H1 (cell line): Measurements from ENCODE around the gene MED16. TPM values are rescaled to one million over a fixed set of nuclear protein-coding genes. Genes with fewer than 3 reads are reported as not detected.

Experiments used
- CTCF ChIA-PET: fragments of 300-600 bp; sonication (Branson Sonifier 250); formaldehyde crosslinking; loops from one replicate; lab custom pipeline; 2021; ENCODE audit not compliant: partially characterized antibody; lab: Charles Lee
- POLR2A ChIA-PET: fragments of 300-600 bp; sonication (Branson Sonifier 250); formaldehyde crosslinking; loops from one replicate; lab custom pipeline; 2021; ENCODE audit warnings: inconsistent platforms; ENCODE audit not compliant: partially characterized antibody; lab: Charles Lee
- DNase-seq, 2 experiments: peaks; one replicate each; pipeline versions ENCODE4 v3.0.0 to v3.0.0-alpha.2; 2010 to 2022; ENCODE audit warnings: low spot score in 2 of 2, low read depth in 1 of 2, mixed read lengths in 1 of 2
- FAIRE-seq: peaks from 2 replicates; lab custom pipeline; 2011; peaks lifted over from hg19 to GRCh38; lab: Jason Lieb, UNC
- H2AFZ ChIP-seq: 2 replicates; pipeline ENCODE4 v1.8.1; 2012; ENCODE audit warnings: low read length, inconsistent platforms
- H2AK5ac ChIP-seq: 2 replicates; pipeline ENCODE4 v1.6.1; 2013; ENCODE audit warnings: low read depth, low read length
- H2BK120ac ChIP-seq: replicated peaks from 2 replicates; pipeline ENCODE3; 2013; ENCODE audit warnings: low read depth, low read length, inconsistent platforms
- H2BK12ac ChIP-seq: 2 replicates; pipeline ENCODE4 v1.6.1; 2013; ENCODE audit warnings: low read depth, low read length
- H2BK15ac ChIP-seq: 2 replicates; pipeline ENCODE4 v1.6.1; 2013; ENCODE audit warnings: low read length
- H2BK20ac ChIP-seq: 2 replicates; pipeline ENCODE4 v1.6.1; 2013; ENCODE audit warnings: low read length
- H2BK5ac ChIP-seq: 2 replicates; pipeline ENCODE4 v1.6.1; 2013; ENCODE audit warnings: low read depth, low read length
- H3K14ac ChIP-seq: 2 replicates; pipeline ENCODE4 v1.6.1; 2013; ENCODE audit warnings: inconsistent platforms; ENCODE audit not compliant: insufficient read length
- H3K18ac ChIP-seq: 2 replicates; pipeline ENCODE4 v1.6.1; 2013; ENCODE audit warnings: low read length; ENCODE audit errors: extremely low read depth
- H3K23ac ChIP-seq: 2 replicates; pipeline ENCODE4 v1.6.1; 2013; ENCODE audit warnings: inconsistent platforms; ENCODE audit not compliant: insufficient read length
- H3K23me2 ChIP-seq: 2 replicates; pipeline ENCODE4 v1.6.1; 2013; ENCODE audit warnings: low read depth, low read length
- H3K27ac ChIP-seq: 2 replicates; pipeline ENCODE4 v1.6.1; 2011; ENCODE audit warnings: low read depth, low read length, inconsistent platforms
- H3K27me3 ChIP-seq, 4 experiments: replicated peaks in 1 of 4; 1 replicate in 1 of 4; 2 replicates in 3 of 4; pipeline versions ENCODE4 v1.6.1 to v1.8.1; 2011 to 2013; ENCODE audit warnings: low read length in 3 of 4, mild to moderate bottlenecking in 3 of 4, inconsistent platforms in 2 of 4, mixed read lengths in 2 of 4, moderate library complexity in 1 of 4; ENCODE audit not compliant: control insufficient read depth in 3 of 4, insufficient read depth in 3 of 4; ENCODE audit errors: extremely low read depth in 1 of 4
- H3K36me3 ChIP-seq, 4 experiments: 2 replicates each; pipeline versions ENCODE4 v1.6.1 to v1.8.1; 2011 to 2013; ENCODE audit warnings: mild to moderate bottlenecking in 4 of 4, low read length in 3 of 4, moderate library complexity in 2 of 4, control low read depth in 1 of 4, inconsistent platforms in 1 of 4; ENCODE audit not compliant: insufficient read depth in 4 of 4, control insufficient read depth in 2 of 4
- H3K4ac ChIP-seq: replicated peaks from 2 replicates; pipeline ENCODE3; 2013; ENCODE audit warnings: low read length, low read depth, mixed read lengths, inconsistent platforms; ENCODE audit not compliant: insufficient read length
- H3K4me1 ChIP-seq, 4 experiments: replicated peaks in 1 of 4; 1 replicate in 1 of 4; 2 replicates in 3 of 4; pipeline versions ENCODE4 v1.6.1 to v1.8.1; 2011 to 2013; ENCODE audit warnings: low read length in 3 of 4, inconsistent platforms in 2 of 4, mixed read lengths in 1 of 4; ENCODE audit not compliant: insufficient read depth in 4 of 4, control insufficient read depth in 3 of 4
- H3K4me2 ChIP-seq, 2 experiments: 2 replicates each; pipeline versions ENCODE4 v1.6.1 to v1.8.1; 2011 to 2013; ENCODE audit warnings: low read depth in 2 of 2, low read length in 2 of 2, control low read depth in 1 of 2, inconsistent platforms in 1 of 2, mild to moderate bottlenecking in 1 of 2; ENCODE audit not compliant: insufficient read depth in 1 of 2
- H3K4me3 ChIP-seq, 4 experiments: fragments of 200-600, 300-600 bp in 1 of 4; sonication (generic), shearing (Covaris generic), sonication (Bioruptor Twin) in 1 of 4; 2 replicates each; pipeline versions ENCODE4 v1.5.1 to v1.8.1; 2011 to 2016; ENCODE audit warnings: low read length in 4 of 4, low read depth in 3 of 4, control low read depth in 2 of 4, inconsistent platforms in 2 of 4, mild to moderate bottlenecking in 2 of 4, mixed read lengths in 1 of 4, moderate library complexity in 1 of 4; ENCODE audit not compliant: insufficient read depth in 2 of 4; ENCODE audit errors: extremely low read depth in 1 of 4
- H3K56ac ChIP-seq: replicated peaks from 2 replicates; pipeline ENCODE3; 2013; ENCODE audit warnings: low read depth, mild to moderate bottlenecking, mixed read lengths, low read length, inconsistent platforms; ENCODE audit not compliant: insufficient read length
- H3K79me1 ChIP-seq: 2 replicates; pipeline ENCODE4 v1.6.1; 2013; ENCODE audit warnings: low read depth, low read length, control low read depth
- H3K79me2 ChIP-seq, 2 experiments: 2 replicates each; pipeline versions ENCODE4 v1.6.1 to v1.8.1; 2012 to 2013; ENCODE audit warnings: low read length in 2 of 2, mild to moderate bottlenecking in 2 of 2, inconsistent platforms in 1 of 2; ENCODE audit not compliant: insufficient read depth in 2 of 2, control insufficient read depth in 1 of 2
- H3K9ac ChIP-seq, 4 experiments: replicated peaks in 1 of 4; 1 replicate in 1 of 4; 2 replicates in 3 of 4; pipeline versions ENCODE4 v1.6.1 to v1.8.1; 2011 to 2013; ENCODE audit warnings: low read depth in 3 of 4, low read length in 3 of 4, control low read depth in 2 of 4, mild to moderate bottlenecking in 2 of 4, moderate library complexity in 2 of 4, inconsistent platforms in 1 of 4; ENCODE audit errors: extremely low read depth in 1 of 4
- H3K9me3 ChIP-seq, 2 experiments: 2 replicates each; pipeline versions ENCODE4 v1.6.1 to v1.8.1; 2012 to 2013; ENCODE audit warnings: mild to moderate bottlenecking in 2 of 2, moderate library complexity in 2 of 2, control low read depth in 1 of 2, inconsistent platforms in 1 of 2, low read depth in 1 of 2, low read length in 1 of 2, mixed read lengths in 1 of 2; ENCODE audit not compliant: insufficient read depth in 2 of 2
- H4K20me1 ChIP-seq, 2 experiments: replicated peaks in 1 of 2; 2 replicates each; pipeline versions ENCODE3 to v1.8.1; 2011 to 2013; ENCODE audit warnings: inconsistent platforms in 2 of 2, low read length in 2 of 2, mild to moderate bottlenecking in 1 of 2; ENCODE audit not compliant: insufficient read depth in 2 of 2, control insufficient read depth in 1 of 2
- H4K5ac ChIP-seq: 2 replicates; pipeline ENCODE4 v1.6.1; 2013; ENCODE audit warnings: low read length, low read depth, mixed read lengths, inconsistent platforms; ENCODE audit not compliant: insufficient read length
- H4K8ac ChIP-seq: 2 replicates; pipeline ENCODE4 v1.8.0; 2013; ENCODE audit warnings: mild to moderate bottlenecking, moderate library complexity, low read length, inconsistent platforms; ENCODE audit not compliant: insufficient read depth; ENCODE audit errors: extremely low read depth
- H4K91ac ChIP-seq: replicated peaks from 2 replicates; pipeline ENCODE3; 2013; ENCODE audit warnings: low read length, mixed read lengths, inconsistent platforms; ENCODE audit not compliant: insufficient read length
- ASH2L ChIP-seq: fragments of 200-600, 300-600 bp; sonication (generic); IDR thresholded peaks from one replicate; pipeline ENCODE4 v1.7.1; 2017; ENCODE audit warnings: low read length
- BRCA1 ChIP-seq: IDR thresholded peaks from 2 replicates; pipeline ENCODE4 v1.6.1; 2012; ENCODE audit warnings: low read depth, low read length, improper control_type of control experiment
- CBX8 ChIP-seq: fragments of 300-800, 300-1000 bp; sonication (generic); IDR thresholded peaks from 2 replicates; pipeline ENCODE4 v1.7.1; 2016; ENCODE audit warnings: low read depth, low read length, borderline replicate concordance
- CEBPB ChIP-seq: IDR thresholded peaks from 2 replicates; pipeline ENCODE4 v1.6.1; 2012; ENCODE audit warnings: low read depth, low read length
- CHD2 ChIP-seq: IDR thresholded peaks from 2 replicates; pipeline ENCODE4 v1.6.1; 2012; ENCODE audit warnings: low read length, improper control_type of control experiment
- KDM1A ChIP-seq: fragments of 200-600, 300-600 bp; sonication (generic); IDR thresholded peaks from 2 replicates; pipeline ENCODE4 v1.7.1; 2016; ENCODE audit warnings: mild to moderate bottlenecking, low read length, borderline replicate concordance
- KDM4A ChIP-seq: IDR thresholded peaks from one replicate; pipeline ENCODE4 v1.7.1; 2012; ENCODE audit warnings: low read depth, mild to moderate bottlenecking, moderate library complexity, low read length, inconsistent platforms; ENCODE audit not compliant: severe bottlenecking
- NRF1 ChIP-seq: IDR thresholded peaks from 2 replicates; pipeline ENCODE4 v1.6.1; 2011; ENCODE audit warnings: mild to moderate bottlenecking, low read depth, low read length, improper control_type of control experiment
- POLR2AphosphoS5 ChIP-seq: IDR thresholded peaks from 2 replicates; pipeline ENCODE4 v1.6.1; 2011; ENCODE audit warnings: low read depth, low read length
- POU5F1 ChIP-seq: IDR thresholded peaks from 2 replicates; pipeline ENCODE4 v1.6.1; 2011; ENCODE audit warnings: low read depth, mild to moderate bottlenecking, low read length, moderate library complexity
- RBBP5 ChIP-seq: IDR thresholded peaks from 2 replicates; pipeline ENCODE4 v1.7.1; 2012; ENCODE audit warnings: low read depth, mild to moderate bottlenecking, inconsistent platforms, low read length, moderate library complexity, borderline replicate concordance
- RNF2 ChIP-seq: fragments of 200-900, 300-1000 bp; sonication (generic); IDR thresholded peaks from 2 replicates; pipeline ENCODE4 v1.7.1; 2016; ENCODE audit warnings: borderline replicate concordance, low read depth, mild to moderate bottlenecking, antibody characterized with exemption, low read length; ENCODE audit not compliant: poor library complexity, severe bottlenecking; ENCODE audit errors: missing control alignments
- SP1 ChIP-seq: IDR thresholded peaks from 2 replicates; pipeline ENCODE4 v1.6.1; 2011; ENCODE audit warnings: low read depth, low read length
- TAF7 ChIP-seq: optimal IDR thresholded peaks from 2 replicates; pipeline ENCODE3; 2011; ENCODE audit warnings: low read depth, mild to moderate bottlenecking, inconsistent platforms, low read length, moderate library complexity, borderline replicate concordance
- ZNF274 ChIP-seq: IDR thresholded peaks from 2 replicates; pipeline ENCODE4 v1.7.0; 2012; ENCODE audit warnings: low read length, borderline replicate concordance; ENCODE audit errors: extremely low read depth
- WGBS, 2 experiments: shearing (Covaris generic) in 1 of 2; methylation state at CpG; one replicate each; pipeline versions ENCODE4 v1.1.6 to v1.1.7; 2013 to 2015; ENCODE audit warnings: low lambda C conversion rate in 2 of 2, mixed read lengths in 2 of 2, inconsistent platforms in 1 of 2, low coverage in 1 of 2, missing lambda C conversion rate in 1 of 2; ENCODE audit not compliant: insufficient replicate concordance in 2 of 2, insufficient coverage in 1 of 2, insufficient read length in 1 of 2; ENCODE audit errors: extremely low coverage in 1 of 2, missing lambda C conversion rate in 1 of 2; 5-methylcytosine and 5-hydroxymethylcytosine counted together
- polyA plus RNA-seq, 7 experiments: library from polyadenylated mRNA; depleted of rRNA in 3 of 7; stranded (reverse) in 5 of 7; unstranded in 2 of 7; fragments of >200 nt in 5 of 7; fragments of 200-250 nt in 2 of 7; gene quantifications; 1 replicate in 5 of 7; 2 replicates in 1 of 7; 4 replicates in 1 of 7; pipeline versions ENCODE4 v1.2.1 to v1.2.3, GENCODE V29; 2011 to 2013; ENCODE audit warnings: missing spikeins in 2 of 7, mixed read lengths in 2 of 7
- total RNA-seq: library from RNA; stranded (reverse); fragmentation: NEBNext Ultra II Directional; extraction: Animal tissue kit (Norgen Biotek cat#: 25700); gene quantifications from 2 replicates; pipeline ENCODE4 v1.2.1, GENCODE V29; 2021

MED16 gene
- total and polyA plus RNA-seq, 2 of the 8 experiments (the other 6 are each of a cell fraction or from before 2014, with no cell fraction given), result 51.0 to 67.2 TPM

GRCh38 chr19:937259-937694 is 44.3 kb upstream of the MED16 start:
- Histone ChIP-seq H2BK20ac (no peak overlapping the region), H3K4ac (no peak overlapping the region), H3K18ac (no peak overlapping the region), H3K14ac (no peak overlapping the region), H4K91ac (no peak overlapping the region), H3K23ac (no peak overlapping the region), H2BK15ac (no peak overlapping the region), H3K79me1 (peaks cover 14% of the 10 kb centered on the region), H3K36me3 (peaks cover 3 to 10% (median 6%) of the 10 kb centered on the region in 4 experiments; a peak in 6 of 8 replicates), H2AK5ac (no peak overlapping the region), H4K5ac (no peak overlapping the region), H3K79me2 (peaks cover 5 to 76% of the 10 kb centered on the region in 2 experiments), H3K27me3 (no peaks in the 10 kb centered on the region), H2BK120ac (no peak overlapping the region), H3K56ac (no peak overlapping the region), H2AFZ (no peak overlapping the region), H4K20me1 (peaks cover 7 to 33% of the 10 kb centered on the region in 2 experiments), H3K4me3 (no peak overlapping the region), H3K4me2 (no peak overlapping the region), H3K4me1 (peaks cover 0 to 15% (median 4%) of the 10 kb centered on the region in 4 experiments; a peak in 4 of 7 replicates), H3K9me3 (no peaks in the 10 kb centered on the region), H3K9ac (no peak overlapping the region), H3K23me2 (no peaks in the 10 kb centered on the region), H2BK12ac (no peak overlapping the region), H4K8ac (no peak overlapping the region), H3K27ac (no peak overlapping the region), H2BK5ac (no peak overlapping the region)
- 95% methylated on average over 16 of the region's 16 CpGs; no CpG with 5 or more reads in 1 of the 2 experiments for WGBS, 2 experiments
- FAIRE-seq (no peak), DNase-seq (no peak)
- CTCF ChIA-PET, result interaction anchor here (1.1 to 2.5 kb wide), 4 partner anchors 14 to 82 kb away, joined by 3 to 15 read pairs (median 9); no protein-coding TSS in a partner anchor
- POLR2A ChIA-PET, result interaction anchor here (1.3 to 1.6 kb wide), 2 partner anchors 25 to 59 kb away, joined by 3 read pairs; no protein-coding TSS in a partner anchor
- TF ChIP-seq KDM4A (no peak), ASH2L (no peak), ZNF274 (no peak), RNF2 (no peak), CHD2 (no peak), POLR2AphosphoS5 (no peak), SP1 (no peak), TAF7 (no peak), RBBP5 (no peak), KDM1A (no peak), NRF1 (no peak), BRCA1 (no peak), CEBPB (no peak), POU5F1 (no peak), CBX8 (no peak)
